GM19193 (cell line): Measurements from ENCODE around the gene NSMCE1.

Source experiments
- POLR2A ChIP-seq: IDR thresholded peaks from 4 replicates; pipeline ENCODE4 v1.6.1; 2011; ENCODE audit not compliant: insufficient read depth, insufficient read length; ENCODE audit errors: extremely low read depth

NSMCE1 gene

DNA sequence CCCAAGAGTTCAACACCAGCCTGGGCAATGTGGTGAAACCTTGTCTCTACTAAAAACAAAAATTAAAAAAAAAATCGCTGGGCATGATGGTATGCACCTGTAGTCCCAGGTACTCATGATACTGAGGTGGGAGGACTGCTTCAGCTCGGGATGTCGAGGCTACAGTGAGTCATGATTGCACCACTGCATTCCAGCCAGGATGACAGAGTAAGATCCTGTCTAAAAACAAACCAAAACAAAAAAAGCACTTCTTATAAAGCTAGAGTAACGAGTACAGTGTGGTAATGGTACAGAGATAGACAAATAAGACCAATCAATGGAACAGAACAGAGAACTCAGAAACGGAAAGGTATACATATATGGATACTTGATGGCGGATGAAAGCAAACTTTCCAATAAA is 4.4 kb downstream of the NSMCE1 start:
- no peak for TF ChIP-seq POLR2A

DNA sequence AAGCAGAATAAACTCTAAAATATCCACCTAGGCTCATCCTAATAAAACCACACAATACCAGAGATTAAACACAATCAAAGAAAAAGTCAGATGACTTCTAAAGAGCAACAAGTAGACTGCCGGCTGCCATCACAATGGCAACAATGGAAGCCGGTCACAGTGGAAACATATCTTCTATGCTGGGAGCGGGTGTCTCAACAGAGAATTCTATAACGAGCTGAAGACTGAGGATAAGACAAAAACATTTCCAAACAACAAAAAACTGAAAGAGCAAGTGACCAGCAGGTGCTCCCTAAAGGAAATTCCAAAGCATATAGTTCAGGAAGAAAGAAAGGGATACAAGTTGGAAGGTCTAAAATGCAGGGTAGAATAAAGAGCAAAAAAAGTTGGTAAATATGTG is 8.9 kb downstream of the NSMCE1 start:
- no peak for TF ChIP-seq POLR2A

DNA sequence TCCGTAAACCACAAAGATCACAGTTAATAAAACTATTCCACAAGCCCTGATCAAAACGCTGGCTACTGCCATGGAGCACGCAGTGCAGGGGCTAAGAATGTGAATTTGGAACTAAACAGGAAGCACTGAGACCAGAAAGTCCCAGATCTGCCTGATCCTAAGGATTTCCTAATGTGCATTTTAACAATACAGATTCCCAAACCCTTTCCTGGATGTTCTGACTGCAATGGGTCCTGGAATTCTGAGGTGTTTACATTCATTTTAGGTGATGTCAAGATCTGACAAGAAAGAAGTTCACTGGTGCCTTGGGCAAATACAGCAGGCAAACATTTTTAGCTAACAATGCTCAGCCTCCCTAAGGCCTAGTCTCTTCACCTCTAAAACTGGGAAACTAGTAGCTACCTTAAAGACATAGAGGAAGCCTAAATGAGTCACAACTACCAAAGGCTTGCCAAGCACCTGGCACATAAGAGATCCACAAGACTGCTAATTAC is 10.3 kb downstream of the NSMCE1 start:
- TF ChIP-seq POLR2A: no peak

DNA sequence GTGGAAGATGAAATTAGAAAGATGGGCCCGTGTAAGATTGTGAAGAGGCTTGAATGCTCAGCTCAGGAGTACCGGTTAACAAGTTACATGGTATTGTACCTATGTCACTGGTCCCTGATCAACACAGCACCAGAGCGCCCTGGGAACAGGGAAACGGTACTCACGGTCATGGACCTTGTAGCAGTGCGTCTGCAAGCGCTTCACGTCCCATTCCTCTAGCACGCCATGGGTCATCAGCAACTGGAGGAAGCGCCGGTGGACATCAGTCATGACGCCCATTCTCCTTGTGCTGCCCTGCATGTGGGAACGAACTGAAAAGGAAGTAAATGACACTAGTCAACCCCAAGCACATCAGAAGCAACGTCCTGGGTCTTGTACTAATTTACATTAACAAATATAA is 11.3 kb downstream of the NSMCE1 start:
- no peak for TF ChIP-seq POLR2A

DNA sequence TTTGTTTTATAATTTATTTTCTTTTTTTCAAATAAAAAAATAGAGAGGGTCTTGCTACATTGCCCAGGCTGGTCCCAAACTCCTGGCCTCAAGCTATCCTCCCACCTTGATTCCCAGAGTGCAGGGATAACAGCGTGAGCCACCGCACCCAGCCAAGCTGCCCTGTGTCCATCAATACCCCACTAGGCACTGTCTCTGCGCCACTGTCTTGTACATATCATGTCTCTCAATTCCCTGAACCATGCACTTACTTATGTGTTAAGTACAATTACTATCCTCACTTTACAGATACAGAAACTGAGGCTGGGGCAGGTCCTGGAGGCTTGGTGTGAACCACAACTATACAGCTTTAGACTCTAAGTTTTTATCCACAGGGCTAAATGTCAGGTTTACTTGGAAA is 11.7 kb downstream of the NSMCE1 start:
- TF ChIP-seq POLR2A: no peak

DNA sequence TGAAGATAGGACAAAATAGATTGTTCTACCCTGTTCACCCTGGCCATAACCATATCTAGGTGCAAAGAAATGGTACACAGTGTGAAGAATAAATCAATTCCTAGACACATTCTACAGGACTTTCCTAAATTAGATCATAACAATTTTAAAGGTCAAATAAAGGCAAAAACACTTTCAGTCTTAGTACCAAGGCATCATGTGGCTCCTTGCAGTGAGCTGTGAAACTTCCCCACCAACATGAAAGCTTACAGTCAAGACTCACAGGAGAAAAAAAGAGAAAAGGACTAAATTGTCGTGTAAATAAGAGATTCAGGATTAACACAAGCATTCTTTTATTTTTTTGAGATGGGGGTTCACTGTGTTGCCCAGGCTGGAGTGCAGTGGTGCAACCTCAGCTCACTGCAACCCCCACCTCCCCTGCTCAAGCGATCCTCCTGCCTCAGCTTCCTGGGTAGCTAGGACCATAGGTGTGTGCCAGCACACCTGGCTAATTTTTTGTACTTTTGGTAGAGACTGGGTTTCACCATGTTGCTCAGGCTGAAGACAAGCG is 14.2 kb downstream of the NSMCE1 start:
- TF ChIP-seq POLR2A: no peak

DNA sequence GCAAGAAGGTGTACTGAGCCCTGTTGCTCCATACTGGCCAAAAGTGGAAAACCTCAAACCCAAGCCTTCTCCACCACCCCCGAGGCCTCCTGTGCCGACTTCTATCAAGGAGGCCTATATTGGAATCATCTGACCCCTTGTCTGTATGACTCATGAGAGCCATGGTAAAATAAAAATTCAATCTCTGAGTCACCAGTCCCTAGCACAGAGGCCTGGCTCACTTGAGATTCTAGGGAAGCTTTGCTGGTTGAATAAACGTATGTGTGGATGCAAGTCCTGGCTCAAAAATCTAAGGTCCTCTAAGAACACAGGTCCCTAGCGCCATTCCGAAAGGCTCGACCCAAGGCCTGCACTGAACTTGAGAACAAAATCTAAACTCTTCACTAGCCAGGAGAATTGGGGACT is 15.0 kb downstream of the NSMCE1 start:
- no peak for TF ChIP-seq POLR2A

DNA sequence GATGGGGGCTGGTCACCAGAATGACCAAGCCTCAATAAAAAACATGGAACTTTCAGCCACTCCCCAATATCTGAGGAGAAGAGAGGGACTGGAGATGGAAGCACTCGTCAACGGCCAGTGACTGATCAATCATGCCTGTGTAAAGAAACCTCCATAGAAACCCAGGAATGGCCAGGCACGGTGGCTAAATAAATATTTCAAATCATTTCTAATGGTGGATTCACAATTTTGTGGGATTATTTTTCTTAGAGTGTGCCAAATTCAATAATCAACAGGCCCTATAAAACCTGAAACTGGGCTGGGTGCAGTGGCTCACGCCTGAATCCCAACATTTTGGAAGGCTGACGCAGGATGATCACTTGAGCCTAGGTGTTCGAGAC is 16.4 kb downstream of the NSMCE1 start:
- no peak for TF ChIP-seq POLR2A

DNA sequence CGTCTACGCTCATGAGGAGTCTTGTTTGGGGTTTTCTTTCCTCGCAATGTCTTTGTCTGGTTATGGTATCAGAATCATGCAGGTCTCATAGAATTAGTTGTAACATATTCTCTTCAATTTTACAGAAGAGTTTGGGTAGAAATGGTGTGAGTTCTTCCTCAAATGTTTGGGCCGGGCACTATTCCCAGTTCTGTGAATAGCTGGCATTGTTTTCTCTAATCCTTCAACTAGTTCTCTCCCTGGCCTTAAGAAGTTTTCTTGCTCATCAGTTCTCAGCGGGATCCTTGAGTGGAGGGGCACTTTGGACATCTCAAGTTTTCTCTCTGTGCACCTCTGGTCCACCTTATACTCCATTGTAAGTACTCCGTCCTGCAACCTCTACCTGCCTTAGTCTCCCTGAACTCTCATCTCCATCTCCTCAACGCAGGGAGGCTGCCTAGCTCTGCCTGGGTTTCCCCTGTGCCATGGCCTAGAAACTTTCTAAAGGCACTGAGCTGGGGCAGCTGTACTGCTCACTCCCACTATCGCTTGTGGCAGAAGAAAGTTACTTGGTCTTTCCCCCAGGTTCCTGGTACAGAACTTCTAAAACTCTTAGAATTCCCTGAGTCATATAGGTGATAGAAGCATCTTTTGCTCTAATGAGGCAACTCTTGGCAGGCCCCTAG is 16.9 kb downstream of the NSMCE1 start:
- no peak for TF ChIP-seq POLR2A

DNA sequence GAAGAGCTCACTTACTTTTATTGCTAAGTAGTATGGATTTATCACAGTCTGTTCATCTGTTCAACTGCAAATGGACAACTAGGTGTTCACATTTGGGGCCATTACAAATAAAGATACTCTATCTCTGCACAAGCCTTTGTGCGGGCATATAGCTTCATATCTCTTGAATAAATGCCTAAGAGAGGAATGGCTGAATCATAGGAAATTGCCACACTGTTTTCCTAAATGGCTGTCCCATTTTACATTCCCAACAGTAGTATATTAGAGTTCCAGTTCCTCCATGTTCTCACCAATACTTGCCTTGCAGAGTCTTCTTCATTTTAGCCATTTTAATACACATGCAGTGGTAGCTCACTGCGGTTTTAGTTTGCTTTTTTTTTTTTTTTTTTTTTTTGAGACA is 20.5 kb downstream of the NSMCE1 start:
- TF ChIP-seq POLR2A: no peak

DNA sequence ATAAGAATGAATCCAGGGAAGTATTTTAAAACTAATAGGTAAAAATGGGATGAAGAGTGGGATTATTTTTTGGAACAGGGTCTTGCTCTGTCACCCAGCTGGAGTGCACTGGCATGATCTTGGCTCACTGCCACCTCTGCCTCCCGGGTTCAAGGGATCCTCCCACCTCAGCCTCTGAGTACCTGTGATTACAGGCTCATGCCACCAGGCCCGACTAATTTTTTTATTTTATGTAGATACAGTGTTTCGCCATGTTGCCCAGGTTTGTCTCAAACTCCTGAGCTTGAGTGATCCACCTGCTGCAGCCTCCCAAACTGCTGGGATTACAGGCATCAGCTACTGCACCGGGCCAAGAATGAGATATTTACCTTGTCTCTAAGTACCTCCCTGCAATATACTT is 22.1 kb downstream of the NSMCE1 start:
- TF ChIP-seq POLR2A: no peak

DNA sequence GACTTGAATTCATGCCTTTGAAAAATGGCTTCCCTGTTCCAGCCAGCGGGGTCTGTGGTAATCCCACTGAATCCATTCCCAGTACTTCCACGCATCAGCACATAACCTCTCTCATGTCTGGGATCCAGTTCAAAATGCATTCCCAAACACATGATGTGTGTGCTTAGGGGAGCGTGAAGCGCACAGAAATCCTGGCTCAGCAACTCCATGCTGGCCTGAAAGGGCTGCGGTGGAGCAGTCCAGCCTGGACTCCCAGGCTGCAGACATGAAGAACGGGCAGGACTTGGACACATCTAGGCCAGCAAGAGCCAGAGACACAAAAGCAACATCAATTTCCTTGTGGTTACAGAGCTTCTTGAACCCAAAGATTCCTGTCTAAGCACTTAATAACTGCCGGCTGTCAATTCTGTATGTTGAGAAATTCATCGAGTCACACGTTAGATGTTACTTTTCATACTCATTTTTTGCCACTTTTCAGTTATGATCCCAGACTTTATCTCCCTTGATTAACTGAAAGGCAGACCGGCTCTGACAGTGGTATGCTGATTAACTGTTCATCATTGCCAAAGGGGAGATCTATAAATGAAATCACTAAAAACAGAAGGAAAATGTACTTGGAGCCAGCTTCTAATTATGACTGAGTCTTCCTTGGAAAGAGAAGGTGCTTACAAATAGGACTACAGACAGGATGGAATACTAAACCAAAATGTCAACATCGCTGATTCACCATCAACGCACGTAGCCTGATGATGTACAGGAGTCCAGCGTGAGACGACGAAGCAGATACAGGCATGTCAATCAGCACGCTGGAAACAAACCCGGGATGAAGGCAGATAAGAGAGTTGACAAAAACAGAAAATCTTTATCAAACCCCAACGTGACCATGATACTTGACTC is 23.0 kb downstream of the NSMCE1 start:
- TF ChIP-seq POLR2A: no peak

DNA sequence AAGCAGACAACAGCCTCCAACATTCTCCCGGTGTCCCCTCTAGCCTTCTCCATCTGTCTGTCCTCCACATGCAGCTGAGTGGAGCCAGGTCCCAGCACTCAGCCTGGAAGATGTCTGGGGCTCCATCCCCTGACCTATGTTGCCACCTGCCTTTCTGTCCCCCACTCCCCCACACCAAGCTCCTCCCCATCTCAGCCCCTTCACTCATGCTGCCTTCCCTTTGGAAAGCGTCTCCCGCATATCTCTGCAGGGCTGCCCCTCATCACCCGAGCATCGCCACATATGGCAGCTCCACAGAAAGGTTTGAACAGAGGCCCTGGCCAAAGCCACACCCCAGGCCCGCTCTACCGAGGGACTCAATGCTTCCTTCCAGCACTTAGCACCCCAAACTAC is 24.2 kb downstream of the NSMCE1 start:
- no peak for TF ChIP-seq POLR2A

DNA sequence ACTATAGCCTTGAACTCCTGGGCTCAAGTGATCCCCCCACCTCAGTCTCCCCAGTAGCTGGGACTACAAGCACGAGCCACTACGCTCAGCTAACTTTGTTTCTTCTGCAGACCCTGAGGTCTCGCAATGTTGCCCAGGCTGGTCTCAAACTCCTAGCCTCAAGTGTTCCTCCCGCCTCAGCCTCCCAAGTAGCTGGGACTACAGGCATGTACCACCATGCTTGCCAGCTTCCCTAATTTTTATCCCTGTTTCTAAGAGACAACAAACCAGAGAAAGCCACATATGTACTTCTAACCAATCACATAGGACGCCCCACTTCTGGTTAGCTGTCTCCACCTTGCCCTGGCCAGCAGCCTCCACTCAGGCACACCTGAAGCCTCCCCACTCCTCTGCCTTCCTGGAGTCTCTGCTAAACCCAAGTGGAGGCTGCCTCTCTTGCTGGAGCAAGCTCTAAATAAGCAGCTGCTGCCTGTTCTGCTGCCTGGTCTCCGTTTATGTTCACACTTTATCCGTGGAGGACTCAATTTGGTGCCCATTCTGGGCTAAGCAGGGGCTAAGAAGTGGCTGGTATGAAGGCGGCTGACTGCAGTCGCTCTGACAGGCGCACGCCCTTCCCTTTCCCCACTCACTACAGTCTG is 24.7 kb downstream of the NSMCE1 start:
- TF ChIP-seq POLR2A: no peak

DNA sequence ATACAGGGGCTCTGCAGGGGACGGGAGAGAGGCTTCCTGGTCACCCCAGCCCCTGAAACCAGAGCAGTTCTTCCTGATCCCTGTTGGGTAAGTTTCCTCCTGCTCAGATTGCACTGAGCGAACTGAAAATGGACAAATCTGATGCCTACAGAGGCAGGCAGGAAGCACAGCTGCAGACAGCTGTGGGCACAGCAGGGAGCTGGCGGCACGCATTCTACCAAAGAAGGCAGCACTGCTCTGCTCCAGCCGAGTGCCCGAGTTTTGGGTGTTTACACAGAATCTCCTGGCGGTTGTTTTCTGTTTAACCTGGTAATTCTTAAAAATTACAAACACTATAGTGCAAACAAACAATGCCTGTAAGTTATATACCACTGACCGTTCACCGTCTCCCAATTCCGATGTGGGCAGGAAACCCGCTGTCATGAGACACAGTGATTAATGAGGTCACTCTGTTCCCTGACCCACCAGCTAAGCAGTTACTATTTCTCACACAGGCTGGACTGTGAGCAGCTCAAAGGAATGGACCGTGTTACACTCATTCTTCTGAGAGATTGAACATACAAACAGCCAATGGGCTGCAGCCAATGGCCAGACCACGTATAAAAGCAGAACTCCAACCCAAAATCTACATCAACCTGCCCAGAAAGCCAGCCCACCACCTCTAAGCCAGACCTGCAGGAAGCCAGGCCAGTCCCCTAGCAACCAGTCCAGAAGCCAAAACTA is 25.5 kb downstream of the NSMCE1 start:
- TF ChIP-seq POLR2A: no peak
